Heart right ventricle (tissue), 16 donors: ENCODE results near the gene PRIMPOL. TPM values are rescaled to one million over a fixed set of nuclear protein-coding genes. Genes with fewer than 3 reads are reported as not detected.

Source experiments
- ATAC-seq, 8 donors: fragments of 200-7000 bp; cut with Tn5 transposase; one replicate each; pipeline ENCODE4 v1.9.1; 2020; ENCODE audit warnings: mild to moderate bottlenecking in 8 of 8, moderate library complexity in 8 of 8, moderate number of reproducible peaks in 1 of 8
- DNase-seq, 2 donors: peaks; one replicate each; pipeline ENCODE4 v3.0.0-alpha.2; 2020
- H3K27ac ChIP-seq, 10 donors: fragments of 200-600 bp; sonication (generic) in 2 of 10; one replicate each; pipeline versions ENCODE4 v1.5.0 to v1.8.0; 2020 to 2022; ENCODE audit warnings: mild to moderate bottlenecking in 3 of 10
- H3K27me3 ChIP-seq, 7 donors: fragments of 200-600 bp; one replicate each; pipeline ENCODE4 v1.8.0; 2021 to 2022; ENCODE audit warnings: mild to moderate bottlenecking in 2 of 7
- H3K36me3 ChIP-seq, 9 donors: fragments of 200-600 bp; sonication (generic) in 1 of 9; one replicate each; pipeline versions ENCODE4 v1.5.0 to v1.8.0; 2020 to 2022; ENCODE audit warnings: mild to moderate bottlenecking in 2 of 9
- H3K4me1 ChIP-seq, 9 donors: fragments of 200-600 bp; sonication (generic) in 1 of 9; one replicate each; pipeline versions ENCODE4 v1.5.0 to v1.8.0; 2020 to 2022; ENCODE audit warnings: mild to moderate bottlenecking in 4 of 9
- H3K4me3 ChIP-seq, 10 donors: fragments of 200-600 bp; sonication (generic) in 2 of 10; one replicate each; pipeline versions ENCODE4 v1.5.0 to v1.8.0; 2020 to 2022; ENCODE audit warnings: mild to moderate bottlenecking in 7 of 10, moderate library complexity in 2 of 10
- H3K9me3 ChIP-seq, 11 donors: fragments of 200-600 bp in 10 of 11; sonication (generic) in 2 of 11; one replicate each; pipeline versions ENCODE4 v1.5.0 to v1.8.0; 2013 to 2022; ENCODE audit warnings: mild to moderate bottlenecking in 2 of 11, control low read depth in 1 of 11, moderate library complexity in 1 of 11
- CTCF ChIP-seq, 9 donors: fragments of 200-600 bp; sonication (generic) in 2 of 9; IDR thresholded peaks; one replicate each; pipeline versions ENCODE4 v1.5.0 to v1.8.0; 2021 to 2022; ENCODE audit warnings: antibody characterized with exemption in 9 of 9, mild to moderate bottlenecking in 5 of 9, moderate library complexity in 1 of 9
- WGBS, 2 donors: extraction: QIAGEN DNeasy Blood & Tissue Kit; methylation state at CpG; one replicate each; pipeline ENCODE4 v1.1.7; 2013; ENCODE audit warnings: inconsistent platforms in 1 of 2; 5-methylcytosine and 5-hydroxymethylcytosine counted together
- intact Hi-C, 10 donors: fragments of 100-400 bp; cut with DNase I; formaldehyde crosslinking; loops; one replicate each; pipeline versions ENCODE4 v1.11.1 to v1.14.2; 2022
- polyA plus RNA-seq, 2 donors: library from polyadenylated mRNA; stranded (reverse); fragments of 200-250 nt; gene quantifications; one replicate each; pipeline ENCODE4 v1.2.3, GENCODE V29; 2013
- total RNA-seq, 10 donors: library from RNA; stranded (reverse); fragmentation: NEBNext Ultra II Directional in 3 of 10; extraction: Animal tissue kit (Norgen Biotek cat#: 25700) in 3 of 10; gene quantifications; one replicate each; pipeline versions ENCODE4 v1.2.1 to v1.2.4, GENCODE V29; 2021 to 2023
- donor health status: Arrhythmogenic right ventricular cardiomyopathy.
- donor health status: ischemic (EF 13 %, LVEDD 7.1; RV severe dilation, severe dysfunction).
- donor health status: healthy with polysubstance abuse.
- donor health status: DM: no; HTN: yes; CAD: no.
- donor health status: DM: no; HTN: no; CAD: no.
- donor health status: ischemic (EF 25% LVEDD 6.9; RV normal size, moderate dysfunction).
- donor health status: ischemic (EF 25% LVEDD 5.7; RV mildly dilated, moderate dysfunction).
- donor health status: healthy.
- donor health status: DM: yes; HTN: yes; CAD: no.
- donor health status: Ischemic cardiomyopathy.
- donor health status: ischemic (EF 35%, LVEDD 5.7; RV mildly dilated, moderate dysfunction).
- donor health status: nonischemic (EF 11% LVEDD 7.7; RV severe dilation, severe dysfunction).
- donor health status: DM: yes; HTN: yes; CAD: no.
- donor health status: PGD.
- donor health status: ischemic (EF 29% LVEDD 5.4; RV normal size, mild dysfunction).
- donor health status: nonischemic (EF 23%, LVEDD 6.1; RV moderate dilation, normal function).

The PRIMPOL gene
- total and polyA plus RNA-seq, 12 donors: 7.2 to 85.2 (median 10.8) TPM

- Histone ChIP-seq H3K9me3 (no peaks in the 10 kb centered on the region), H3K4me1 (peaks cover 0 to 39% (median 0%) of the 10 kb centered on the region in 9 donors), H3K36me3 (peaks cover 0 to 59% (median 4%) of the 10 kb centered on the region in 9 donors), H3K27ac (no peak overlapping the region), H3K4me3 (no peak overlapping the region), H3K27me3 (no peaks in the 10 kb centered on the region)
- intact Hi-C loops: no loop called here
- no peak for TF ChIP-seq CTCF (IDR thresholded peaks at IDR 0.05)
- DNase-seq (no peak), ATAC-seq (no peak)
- 98 to 100% methylated on average over 1 of the region's 1 CpG for WGBS, 2 donors
These were observed 32.4 kb downstream of the PRIMPOL start for GRCh38 chr4:184681916-184682315.

GRCh38 chr4:184684491-184685189, 35.1 kb downstream of the PRIMPOL start:
- DNase-seq (no peak), ATAC-seq (peak in 4 of 8 donors; percentile 39 to 61 (median 51))
- intact Hi-C loops: no loop called here
- H3K27ac ChIP-seq: peak overlapping the region in 1 of 10 donors; percentile 62
- 65 to 72% methylated on average over 5 of the region's 5 CpGs for WGBS, 2 donors
- H3K4me1 ChIP-seq: peaks cover 0 to 46% (median 0%) of the 10 kb centered on the region in 9 donors
- H3K27me3 ChIP-seq: no peaks in the 10 kb centered on the region
- no peak for TF ChIP-seq CTCF (IDR thresholded peaks at IDR 0.05)
- no peaks in the 10 kb centered on the region for H3K9me3 ChIP-seq
- H3K4me3 ChIP-seq: no peak overlapping the region
- H3K36me3 ChIP-seq: peaks cover 0 to 61% (median 4%) of the 10 kb centered on the region in 9 donors

- no peak for TF ChIP-seq CTCF (IDR thresholded peaks at IDR 0.05)
- Histone ChIP-seq H3K4me1 (peaks cover 0 to 21% (median 0%) of the 10 kb centered on the region in 9 donors), H3K27ac (no peak overlapping the region), H3K4me3 (no peak overlapping the region), H3K9me3 (no peaks in the 10 kb centered on the region), H3K36me3 (peaks cover 0 to 58% (median 9%) of the 10 kb centered on the region in 9 donors), H3K27me3 (no peaks in the 10 kb centered on the region)
- 46 to 48% methylated on average over 3 of the region's 3 CpGs for WGBS, 2 donors
- intact Hi-C loops: no loop called here
- no peak for ATAC-seq
- no peak for DNase-seq
These were observed 38.5 kb downstream of the PRIMPOL start for GRCh38 chr4:184688005-184688404.

GRCh38 chr4:184688447-184688846, 38.9 kb downstream of the PRIMPOL start:
- Histone ChIP-seq H3K27me3 (no peaks in the 10 kb centered on the region), H3K4me1 (peaks cover 0 to 21% (median 0%) of the 10 kb centered on the region in 9 donors), H3K36me3 (peaks cover 0 to 62% (median 13%) of the 10 kb centered on the region in 9 donors), H3K9me3 (no peaks in the 10 kb centered on the region), H3K4me3 (no peak overlapping the region), H3K27ac (no peak overlapping the region)
- ATAC-seq (peak in 1 of 8 donors; percentile 48), DNase-seq (no peak)
- WGBS, 2 donors: 65 to 69% methylated on average over 11 of the region's 11 CpGs
- intact Hi-C loops: no loop called here
- no peak for TF ChIP-seq CTCF (IDR thresholded peaks at IDR 0.05)
